HuH-7 (cell line): ENCODE measurements around the gene PVRIG.
A peak's percentile ranks its signal among the peaks of the same experiment; 100 is the strongest.
"Not testable (repeated sequence)": the region's sequence is repeated elsewhere in the genome, so short reads cannot be mapped to it uniquely, and the experiment has no call there.

ENCODE experiments used
- DNase-seq: peaks from one replicate; pipeline ENCODE4 v3.0.0; 2011; ENCODE audit warnings: low spot score

Gene PVRIG

DNA sequence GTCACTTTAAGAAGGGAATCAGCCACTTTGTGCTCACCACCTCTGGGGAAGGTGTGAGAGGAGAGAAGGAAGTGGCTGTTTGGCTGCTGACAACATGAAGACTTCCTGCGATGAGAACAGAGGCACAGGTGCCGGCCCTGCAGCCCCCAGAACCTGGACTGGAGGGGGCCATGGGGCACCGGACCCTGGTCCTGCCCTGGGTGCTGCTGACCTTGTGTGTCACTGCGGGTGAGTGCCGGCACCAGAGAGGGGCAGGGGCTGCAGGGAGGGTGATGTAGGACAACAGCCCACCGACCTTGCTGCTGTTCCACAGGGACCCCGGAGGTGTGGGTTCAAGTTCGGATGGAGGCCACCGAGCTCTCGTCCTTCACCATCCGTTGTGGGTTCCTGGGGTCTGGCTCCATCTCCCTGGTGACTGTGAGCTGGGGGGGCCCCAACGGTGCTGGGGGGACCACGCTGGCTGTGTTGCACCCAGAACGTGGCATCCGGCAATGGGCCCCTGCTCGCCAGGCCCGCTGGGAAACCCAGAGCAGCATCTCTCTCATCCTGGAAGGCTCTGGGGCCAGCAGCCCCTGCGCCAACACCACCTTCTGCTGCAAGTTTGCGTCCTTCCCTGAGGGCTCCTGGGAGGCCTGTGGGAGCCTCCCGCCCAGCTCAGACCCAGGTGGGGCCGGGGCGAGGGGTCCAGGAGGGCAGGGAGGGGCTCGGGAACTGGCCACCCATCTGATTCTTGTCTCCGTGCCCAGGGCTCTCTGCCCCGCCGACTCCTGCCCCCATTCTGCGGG lies at the start of gene PVRIG:
TSS of gene PVRIG (plus strand) at position 149 of the 785 bp plus-strand sequence. CDS start at position 171, 22 bp downstream.
- not testable (repeated sequence) for DNase-seq

DNA sequence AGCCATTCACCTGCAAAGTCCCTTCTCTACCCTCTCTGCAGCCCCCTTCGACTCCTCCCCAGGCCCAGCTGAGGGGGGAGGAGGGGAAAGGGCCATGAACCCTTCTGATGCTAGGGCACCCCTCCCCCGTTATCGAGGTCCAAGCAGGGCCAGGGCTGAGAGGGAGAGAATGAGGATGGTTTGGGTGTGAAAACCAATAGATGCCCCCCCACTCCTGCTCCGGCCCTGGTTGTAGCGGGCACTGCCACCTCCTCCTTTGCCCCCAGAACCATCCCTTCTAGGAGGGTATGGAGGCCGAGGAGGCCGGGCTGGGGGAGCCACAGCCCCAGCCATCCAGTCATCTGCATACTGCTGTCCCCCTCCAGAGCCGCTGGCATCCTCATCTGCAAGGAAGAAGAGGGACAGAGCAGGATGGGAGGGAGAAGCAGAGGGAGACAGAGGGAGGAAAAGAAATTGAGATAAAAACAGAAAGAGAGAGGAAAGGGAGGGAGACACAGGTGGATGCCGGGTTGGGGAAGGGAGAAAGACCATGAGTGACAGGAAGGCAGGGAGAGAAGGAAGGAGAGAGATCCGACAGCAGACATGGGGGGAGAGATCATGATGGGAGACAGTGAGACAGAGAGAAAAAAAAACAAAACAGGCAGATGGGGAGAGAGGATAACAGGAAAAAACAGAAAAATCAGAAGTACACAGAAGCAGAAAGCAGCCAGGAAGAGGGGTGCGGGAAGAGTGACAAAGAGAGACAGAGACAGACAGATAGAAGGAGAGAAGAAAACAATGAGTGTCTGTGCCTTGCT lies 49.5 kb upstream of the PVRIG start:
- no peak for DNase-seq

GRCh38 chr7:100171087-100171681 lies 48.6 kb upstream of the PVRIG start:
- no peak for DNase-seq

GRCh38 chr7:100171840-100172239 lies 47.9 kb upstream of the PVRIG start:
- DNase-seq = no peak

- DNase-seq = no peak
Observed at GRCh38 chr7:100173806-100174495, 45.8 kb upstream of the PVRIG start.

DNA sequence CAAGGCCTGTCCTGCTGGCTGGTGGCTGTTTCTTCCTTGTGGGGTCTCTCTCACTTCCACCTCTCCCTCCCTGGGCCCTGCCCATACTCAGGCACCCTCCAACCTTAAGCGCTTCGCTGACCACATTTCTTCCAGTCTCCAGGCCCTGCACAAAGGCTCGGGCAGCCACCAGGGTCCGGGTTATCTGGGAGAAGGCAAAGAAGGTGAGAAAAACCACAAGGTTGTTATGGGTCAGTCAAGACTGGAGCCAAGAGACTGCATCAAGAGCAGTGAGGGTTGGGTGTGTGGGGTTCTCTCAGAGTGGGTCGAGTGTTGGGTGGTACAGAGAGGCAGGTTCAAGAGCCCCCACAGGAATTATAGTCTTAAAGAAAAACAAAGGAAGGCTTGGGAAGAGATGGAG lies 45.2 kb upstream of the PVRIG start:
- DNase-seq = no peak

DNA sequence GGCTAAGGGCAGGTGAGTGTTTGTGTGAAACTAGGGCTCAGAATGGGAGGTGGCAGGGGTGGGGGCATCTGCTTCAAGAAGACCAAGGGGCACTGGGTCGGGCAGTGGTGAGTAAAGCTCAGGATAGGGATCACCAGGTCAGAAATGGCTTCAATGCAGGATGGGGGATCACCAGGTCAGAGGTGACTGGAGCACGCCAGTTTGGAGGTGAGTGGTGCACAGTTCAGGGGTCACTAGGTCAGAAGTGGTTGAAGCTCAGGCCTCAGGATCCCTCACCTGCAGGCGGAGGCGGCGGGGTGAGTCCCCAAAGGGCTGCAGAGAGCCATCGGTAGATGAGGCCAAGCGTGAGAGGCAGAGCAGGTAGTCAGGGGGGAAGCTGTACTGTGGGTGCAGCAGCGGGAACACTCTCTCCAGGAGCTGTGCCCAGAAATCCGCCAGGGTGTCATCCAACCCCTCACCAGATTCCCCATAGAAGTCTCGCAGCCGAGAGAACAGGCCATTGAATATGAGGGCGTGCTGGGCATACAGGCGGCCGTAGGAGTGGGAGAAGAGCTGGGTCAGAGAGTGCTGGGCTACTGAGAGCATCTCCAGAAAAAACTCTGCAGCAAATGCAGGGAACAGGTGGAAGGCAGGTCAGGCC lies 44.3 kb upstream of the PVRIG start:
- DNase-seq = no peak

GRCh38 chr7:100176096-100177044 lies 43.4 kb upstream of the PVRIG start:
- no peak for DNase-seq

DNA sequence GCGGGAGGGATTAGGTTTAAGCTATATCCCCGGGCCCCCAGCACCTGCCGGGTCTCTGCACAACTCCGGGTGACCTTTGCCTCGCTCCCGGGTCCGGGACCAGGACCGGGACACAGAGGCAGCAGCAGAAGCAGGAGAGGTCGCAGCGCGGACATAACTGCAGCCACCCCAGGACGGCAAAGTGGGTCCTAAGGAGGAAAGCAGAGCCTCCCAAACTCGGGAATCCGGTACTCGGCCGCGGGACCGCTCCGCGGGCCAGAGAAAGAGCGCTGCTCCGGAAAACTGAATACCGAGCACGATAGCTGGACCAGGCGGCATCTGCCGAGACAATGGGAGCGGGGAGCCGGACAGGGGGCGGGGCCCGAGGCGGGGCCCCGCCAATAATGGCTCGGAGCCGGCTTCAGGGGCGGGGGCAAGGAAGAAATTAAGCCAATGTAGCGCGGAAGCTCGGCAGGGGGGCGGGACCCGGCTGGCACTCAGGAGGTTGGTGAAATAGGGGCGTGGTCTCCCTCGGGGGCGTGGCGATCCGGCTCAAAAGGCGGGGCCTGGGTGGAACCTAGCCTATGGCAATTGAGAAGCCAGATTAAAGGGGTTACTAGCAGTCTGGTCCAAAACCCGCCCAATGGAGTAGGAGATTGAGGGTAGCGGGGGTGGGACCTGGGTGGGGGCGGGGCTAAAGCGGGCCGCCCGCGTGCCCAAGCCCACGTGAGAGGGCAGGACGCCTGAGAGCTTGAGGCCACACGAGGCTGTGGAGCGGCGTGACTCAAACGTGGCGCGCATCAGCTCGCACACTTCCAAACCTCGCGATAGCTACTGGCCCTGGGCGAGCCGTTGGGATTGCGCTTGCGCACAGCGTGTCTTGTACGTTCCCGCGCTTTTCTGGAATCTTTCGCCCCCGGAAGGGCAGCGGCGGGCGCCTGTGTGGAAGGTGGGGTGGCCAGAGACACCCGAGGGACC lies 42.4 kb upstream of the PVRIG start, which contains the start of the genes GPC2 and STAG3:
TSS of gene GPC2 (minus strand) at position 337 of the 957 bp plus-strand sequence. CDS start at position 155, 182 bp downstream.
TSS of gene STAG3 (plus strand) at position 874 of the 957 bp plus-strand sequence. CDS start 2,639 bp downstream, outside the sequence.
- peak; percentile 94 for DNase-seq

GRCh38 chr7:100180084-100180483 lies 39.7 kb upstream of the PVRIG start:
- not testable (repeated sequence) for DNase-seq

DNA sequence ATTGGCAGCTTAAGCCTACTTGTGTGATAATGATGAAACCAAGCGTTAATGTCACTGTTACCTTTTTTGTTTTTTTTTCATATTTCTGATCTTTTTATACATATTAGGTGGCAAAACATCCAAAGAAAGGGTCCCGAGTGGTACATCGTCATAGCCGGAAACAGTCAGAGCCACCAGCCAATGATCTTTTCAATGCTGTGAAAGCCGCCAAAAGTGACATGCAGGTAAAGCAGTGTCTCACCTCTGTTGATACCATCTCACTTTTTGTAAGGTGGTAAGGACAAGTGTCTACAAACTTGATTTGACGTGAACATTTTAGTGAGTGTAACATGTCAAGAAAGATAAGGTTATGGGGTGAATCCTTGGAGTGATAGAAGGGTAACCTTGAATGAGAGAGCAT lies 37.1 kb upstream of the PVRIG start:
- DNase-seq = not testable (repeated sequence)

DNA sequence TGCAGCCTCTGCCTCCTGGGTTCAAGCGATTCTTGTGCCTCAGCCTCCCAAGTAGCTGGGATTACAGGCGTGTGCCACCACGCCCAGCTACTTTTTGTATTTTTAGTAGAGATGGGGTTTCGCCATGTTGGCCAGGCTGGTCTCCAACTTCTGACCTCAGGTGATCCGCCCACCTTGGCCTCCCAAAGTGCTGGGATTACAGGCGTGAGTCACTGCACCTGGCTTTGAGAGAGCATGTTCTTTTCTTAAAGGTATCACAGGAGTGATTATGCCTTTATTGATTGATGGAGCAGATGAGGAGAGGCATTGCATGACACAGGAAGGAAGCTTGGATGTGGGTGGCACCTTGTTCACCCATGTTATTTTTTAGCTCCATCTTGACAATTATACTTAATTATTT lies 36.7 kb upstream of the PVRIG start:
- DNase-seq = not testable (repeated sequence)

GRCh38 chr7:100185726-100186125 lies 34.0 kb upstream of the PVRIG start:
- no peak for DNase-seq

DNA sequence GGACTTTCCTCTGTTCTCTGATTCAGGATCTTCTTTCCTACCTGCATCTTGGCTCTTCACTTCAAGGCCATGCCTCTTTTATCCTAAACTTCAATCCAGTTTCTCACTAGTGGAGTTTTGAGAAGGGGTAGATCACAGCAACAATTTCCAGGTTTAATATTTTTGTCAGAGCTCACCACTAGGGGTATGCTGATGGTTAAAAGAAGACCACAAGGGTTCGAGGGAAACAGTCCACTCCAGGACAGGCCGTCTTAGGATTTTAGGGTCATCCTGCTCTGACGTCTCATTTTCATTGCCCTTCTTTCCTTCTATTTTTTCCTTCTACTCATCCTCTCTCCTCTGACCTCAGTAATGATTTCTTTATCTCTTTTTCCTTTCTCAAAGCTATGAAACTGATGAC lies 30.7 kb upstream of the PVRIG start:
- no peak for DNase-seq

GRCh38 chr7:100190048-100190711 lies 29.6 kb upstream of the PVRIG start:
- DNase-seq = no peak

- DNase-seq = no peak
Observed at GRCh38 chr7:100191775-100192174, 28.0 kb upstream of the PVRIG start.

GRCh38 chr7:100192281-100192862 lies 27.4 kb upstream of the PVRIG start:
- DNase-seq = not testable (repeated sequence)

GRCh38 chr7:100192969-100193368 lies 26.8 kb upstream of the PVRIG start:
- no peak for DNase-seq
